BE2C (cell line): ENCODE measurements around the gene GJD3.
A peak's percentile ranks its signal among the peaks of the same experiment; 100 is the strongest.
"Not testable (repeated sequence)": the region's sequence is repeated elsewhere in the genome, so short reads cannot be mapped to it uniquely, and the experiment has no call there.

ENCODE experiments used
- DNase-seq: peaks from one replicate; pipeline ENCODE4 v3.0.0-alpha.2; 2020
- H3K27me3 ChIP-seq: fragments of 250-450 bp; sonication (Bioruptor Pico); 2 replicates; pipeline ENCODE4 v1.5.1; 2020; ENCODE audit warnings: mild to moderate bottlenecking
- H3K36me3 ChIP-seq: fragments of 250-450 bp; sonication (Bioruptor Pico); 2 replicates; pipeline ENCODE4 v1.5.1; 2020; ENCODE audit warnings: mild to moderate bottlenecking
- H3K4me1 ChIP-seq: fragments of 250-450 bp; sonication (Bioruptor Pico); 2 replicates; pipeline ENCODE4 v1.5.1; 2020
- H3K4me3 ChIP-seq: 2 replicates; pipeline ENCODE4 v1.5.1; 2011; ENCODE audit warnings: low read depth, low read length
- H3K9me3 ChIP-seq: fragments of 250-450 bp; sonication (Bioruptor Pico); 2 replicates; pipeline ENCODE4 v1.5.1; 2020
- CTCF ChIP-seq: IDR thresholded peaks from 2 replicates; pipeline ENCODE4 v1.5.1; 2012; ENCODE audit warnings: mild to moderate bottlenecking, low read depth, low read length

Gene GJD3

GRCh38 chr17:40369923-40370322 lies 5.4 kb upstream of the GJD3 start:
- no peak for DNase-seq
- Histone ChIP-seq H3K9me3 (no peaks in the 10 kb centered on the region), H3K36me3 (no peaks in the 10 kb centered on the region), H3K27me3 (no peaks in the 10 kb centered on the region), H3K4me1 (no peaks in the 10 kb centered on the region), H3K4me3 (no peak overlapping the region)
- TF ChIP-seq CTCF: no peak

GRCh38 chr17:40367728-40368127 lies 3.2 kb upstream of the GJD3 start:
- not testable (repeated sequence) for H3K9me3 ChIP-seq, DNase-seq, H3K4me3 ChIP-seq, H3K27me3 ChIP-seq, H3K36me3 ChIP-seq, H3K4me1 ChIP-seq

- no peak for TF ChIP-seq CTCF
- H3K4me3 ChIP-seq: no peak overlapping the region
- no peak for DNase-seq
- no peaks in the 10 kb centered on the region for H3K36me3 ChIP-seq
- H3K4me1 ChIP-seq: no peaks in the 10 kb centered on the region
- no peaks in the 10 kb centered on the region for H3K27me3 ChIP-seq
- H3K9me3 ChIP-seq: no peaks in the 10 kb centered on the region
Observed at GRCh38 chr17:40366861-40367518, 2.5 kb upstream of the GJD3 start.

- no peaks in the 10 kb centered on the region for H3K4me1 ChIP-seq
- H3K27me3 ChIP-seq: no peaks in the 10 kb centered on the region
- no peaks in the 10 kb centered on the region for H3K9me3 ChIP-seq
- H3K36me3 ChIP-seq: no peaks in the 10 kb centered on the region
- TF ChIP-seq CTCF: no peak
- no peak for DNase-seq
- no peak overlapping the region for H3K4me3 ChIP-seq
Observed at GRCh38 chr17:40366076-40366860, 1.7 kb upstream of the GJD3 start.

GRCh38 chr17:40364906-40365305 lies 369 bp upstream of the GJD3 start:
- H3K9me3 ChIP-seq: no peaks in the 10 kb centered on the region
- H3K4me1 ChIP-seq: no peaks in the 10 kb centered on the region
- H3K4me3 ChIP-seq: no peak overlapping the region
- no peak for DNase-seq
- no peaks in the 10 kb centered on the region for H3K36me3 ChIP-seq
- H3K27me3 ChIP-seq: no peaks in the 10 kb centered on the region
- no peak for TF ChIP-seq CTCF

GRCh38 chr17:40363111-40363827 lies 1.3 kb downstream of the GJD3 start:
- Histone ChIP-seq H3K4me1 (no peaks in the 10 kb centered on the region), H3K9me3 (no peaks in the 10 kb centered on the region), H3K4me3 (peak overlapping the region; percentile 48), H3K27me3 (no peaks in the 10 kb centered on the region), H3K36me3 (no peaks in the 10 kb centered on the region)
- peak; percentile 41 for DNase-seq
- no peak for TF ChIP-seq CTCF
